ENCODE measurements around the gene CHST1. TPM values are rescaled to one million over a fixed set of nuclear protein-coding genes. Genes with fewer than 3 reads are reported as not detected.

The CHST1 gene
- total and polyA plus RNA-seq, 7 experiments from 2014 or later = not detected

- Histone ChIP-seq H3K27me3 (ENCODE audit: control insufficient read depth in 2 of 2, insufficient read depth in 2 of 2, low read length in 2 of 2) (no peaks in the 10 kb centered on the region), H3K27ac (ENCODE audit: low read depth, low read length) (no peak overlapping the region), H3K4me3 (ENCODE audit: low read length) (no peak overlapping the region), H3K9me3 (ENCODE audit: control insufficient read depth in 2 of 3, low read length in 3 of 3) (no peaks in the 10 kb centered on the region), H3K36me3 (ENCODE audit: control insufficient read depth in 2 of 3, insufficient read depth in 3 of 3, low read length in 3 of 3) (no peaks in the 10 kb centered on the region), H3K4me1 (ENCODE audit: control insufficient read depth in 2 of 2, insufficient read depth in 2 of 2, low read length in 2 of 2) (no peaks in the 10 kb centered on the region)
- Mint-ChIP-seq H3K4me3 (no peak overlapping the region), H3K27me3 (peaks cover 7 to 28% (median 10%) of the 10 kb centered on the region in 5 donors), H3K27ac (no peak overlapping the region), H3K36me3 (no peaks in the 10 kb centered on the region), H3K4me1 (peaks cover 0 to 5% (median 0%) of the 10 kb centered on the region in 7 donors), H3K9me3 (no peaks in the 10 kb centered on the region)
- CTCF ChIA-PET = no interaction called here
- POLR2A ChIA-PET = no interaction called here
- intact Hi-C loops (cut with micrococcal nuclease) = no loop called here
- ATAC-seq = no peak
- no peak for DNase-seq
These were observed 19.0 kb upstream of the CHST1 start for GRCh38 chr11:45684440-45684839.

- Histone ChIP-seq H3K9me3 (ENCODE audit: control insufficient read depth in 2 of 3, low read length in 3 of 3) (no peaks in the 10 kb centered on the region), H3K27me3 (ENCODE audit: control insufficient read depth in 2 of 2, insufficient read depth in 2 of 2, low read length in 2 of 2) (no peaks in the 10 kb centered on the region), H3K4me3 (ENCODE audit: low read length) (no peak overlapping the region), H3K36me3 (ENCODE audit: control insufficient read depth in 2 of 3, insufficient read depth in 3 of 3, low read length in 3 of 3) (no peaks in the 10 kb centered on the region), H3K4me1 (ENCODE audit: control insufficient read depth in 2 of 2, insufficient read depth in 2 of 2, low read length in 2 of 2) (no peaks in the 10 kb centered on the region), H3K27ac (ENCODE audit: low read depth, low read length) (no peak overlapping the region)
- no peaks in the 10 kb centered on the region for H3K9me3 Mint-ChIP-seq
- no peak for DNase-seq
- ChIA-PET POLR2A (no interaction called here), CTCF (no interaction called here)
- ATAC-seq = no peak
- peak overlapping the region in 1 of 9 donors; percentile 18 for H3K27ac Mint-ChIP-seq
- H3K27me3 Mint-ChIP-seq = peaks cover 7 to 22% (median 10%) of the 10 kb centered on the region in 5 donors
- intact Hi-C loops (cut with micrococcal nuclease) = no loop called here
- no peaks in the 10 kb centered on the region for H3K4me1 Mint-ChIP-seq
- H3K4me3 Mint-ChIP-seq = no peak overlapping the region
- no peaks in the 10 kb centered on the region for H3K36me3 Mint-ChIP-seq
These were observed 18.0 kb upstream of the CHST1 start for GRCh38 chr11:45683271-45684058.

- Mint-ChIP-seq H3K9me3 (peaks cover 0 to 2% (median 0%) of the 10 kb centered on the region in 11 donors), H3K27ac (no peak overlapping the region), H3K4me3 (no peak overlapping the region), H3K36me3 (no peaks in the 10 kb centered on the region), H3K27me3 (peaks cover 0 to 4% (median 2%) of the 10 kb centered on the region in 5 donors), H3K4me1 (no peaks in the 10 kb centered on the region)
- CTCF ChIA-PET = no interaction called here
- no peaks in the 10 kb centered on the region for H3K9me3 ChIP-seq (ENCODE audit: control insufficient read depth in 2 of 3, low read length in 3 of 3)
- POLR2A ChIA-PET = no interaction called here
- no peak for ATAC-seq
- H3K27me3 ChIP-seq (ENCODE audit: control insufficient read depth in 2 of 2, insufficient read depth in 2 of 2, low read length in 2 of 2) = no peaks in the 10 kb centered on the region
- H3K36me3 ChIP-seq (ENCODE audit: control insufficient read depth in 2 of 3, insufficient read depth in 3 of 3, low read length in 3 of 3) = no peaks in the 10 kb centered on the region
- H3K4me3 ChIP-seq (ENCODE audit: low read length) = no peak overlapping the region
- intact Hi-C loops (cut with micrococcal nuclease) = no loop called here
- no peak for DNase-seq
- H3K4me1 ChIP-seq (ENCODE audit: control insufficient read depth in 2 of 2, insufficient read depth in 2 of 2, low read length in 2 of 2) = no peaks in the 10 kb centered on the region
- H3K27ac ChIP-seq (ENCODE audit: low read depth, low read length) = no peak overlapping the region
These were observed 14.4 kb upstream of the CHST1 start for GRCh38 chr11:45679806-45680205.

- H3K27ac ChIP-seq (ENCODE audit: low read depth, low read length) = no peak overlapping the region
- no peaks in the 10 kb centered on the region for H3K27me3 ChIP-seq (ENCODE audit: control insufficient read depth in 2 of 2, insufficient read depth in 2 of 2, low read length in 2 of 2)
- intact Hi-C loops (cut with micrococcal nuclease) = no loop called here
- H3K4me3 ChIP-seq (ENCODE audit: low read length) = no peak overlapping the region
- Mint-ChIP-seq H3K27me3 (peaks cover 0 to 4% (median 0%) of the 10 kb centered on the region in 5 donors), H3K4me1 (no peaks in the 10 kb centered on the region), H3K4me3 (no peak overlapping the region), H3K9me3 (peaks cover 0 to 2% (median 0%) of the 10 kb centered on the region in 11 donors), H3K36me3 (no peaks in the 10 kb centered on the region), H3K27ac (no peak overlapping the region)
- CTCF ChIA-PET = no interaction called here
- H3K4me1 ChIP-seq (ENCODE audit: control insufficient read depth in 2 of 2, insufficient read depth in 2 of 2, low read length in 2 of 2) = no peaks in the 10 kb centered on the region
- DNase-seq (no peak), ATAC-seq (no peak)
- H3K9me3 ChIP-seq (ENCODE audit: control insufficient read depth in 2 of 3, low read length in 3 of 3) = no peaks in the 10 kb centered on the region
- no peaks in the 10 kb centered on the region for H3K36me3 ChIP-seq (ENCODE audit: control insufficient read depth in 2 of 3, insufficient read depth in 3 of 3, low read length in 3 of 3)
- POLR2A ChIA-PET = no interaction called here
These were observed 13.6 kb upstream of the CHST1 start for GRCh38 chr11:45678976-45679375.

- Mint-ChIP-seq H3K36me3 (no peaks in the 10 kb centered on the region), H3K27me3 (peaks cover 0 to 4% (median 0%) of the 10 kb centered on the region in 5 donors), H3K9me3 (peaks cover 0 to 2% (median 0%) of the 10 kb centered on the region in 11 donors), H3K4me1 (no peaks in the 10 kb centered on the region), H3K4me3 (no peak overlapping the region), H3K27ac (no peak overlapping the region)
- Histone ChIP-seq H3K36me3 (ENCODE audit: control insufficient read depth in 2 of 3, insufficient read depth in 3 of 3, low read length in 3 of 3) (no peaks in the 10 kb centered on the region), H3K4me3 (ENCODE audit: low read length) (no peak overlapping the region), H3K27ac (ENCODE audit: low read depth, low read length) (no peak overlapping the region), H3K4me1 (ENCODE audit: control insufficient read depth in 2 of 2, insufficient read depth in 2 of 2, low read length in 2 of 2) (no peaks in the 10 kb centered on the region), H3K9me3 (ENCODE audit: control insufficient read depth in 2 of 3, low read length in 3 of 3) (no peaks in the 10 kb centered on the region), H3K27me3 (ENCODE audit: control insufficient read depth in 2 of 2, insufficient read depth in 2 of 2, low read length in 2 of 2) (no peaks in the 10 kb centered on the region)
- intact Hi-C loops (cut with micrococcal nuclease) = no loop called here
- ChIA-PET POLR2A (no interaction called here), CTCF (no interaction called here)
- DNase-seq (no peak), ATAC-seq (no peak)
These were observed 12.5 kb upstream of the CHST1 start for GRCh38 chr11:45677770-45678512.

- CTCF ChIA-PET = no interaction called here
- peaks cover 0 to 2% (median 0%) of the 10 kb centered on the region in 5 donors for H3K27me3 Mint-ChIP-seq
These were observed 11.2 kb upstream of the CHST1 start for GRCh38 chr11:45676522-45677095.

More at GRCh38 chr11:45676522-45677095, 11.2 kb upstream of the CHST1 start:
- ATAC-seq (no peak), DNase-seq (no peak)
- POLR2A ChIA-PET = no interaction called here
- H3K27ac ChIP-seq (ENCODE audit: low read depth, low read length) = no peak overlapping the region
- Mint-ChIP-seq H3K4me3 (no peak overlapping the region), H3K9me3 (peaks cover 0 to 2% (median 0%) of the 10 kb centered on the region in 11 donors), H3K36me3 (no peaks in the 10 kb centered on the region), H3K27ac (no peak overlapping the region), H3K4me1 (no peaks in the 10 kb centered on the region)
- no peaks in the 10 kb centered on the region for H3K4me1 ChIP-seq (ENCODE audit: control insufficient read depth in 2 of 2, insufficient read depth in 2 of 2, low read length in 2 of 2)
- no peaks in the 10 kb centered on the region for H3K27me3 ChIP-seq (ENCODE audit: control insufficient read depth in 2 of 2, insufficient read depth in 2 of 2, low read length in 2 of 2)
- H3K4me3 ChIP-seq (ENCODE audit: low read length) = no peak overlapping the region
- no peaks in the 10 kb centered on the region for H3K36me3 ChIP-seq (ENCODE audit: control insufficient read depth in 2 of 3, insufficient read depth in 3 of 3, low read length in 3 of 3)
- intact Hi-C loops (cut with micrococcal nuclease) = no loop called here
- H3K9me3 ChIP-seq (ENCODE audit: control insufficient read depth in 2 of 3, low read length in 3 of 3) = no peaks in the 10 kb centered on the region

All from naive thymus-derived CD4-positive, alpha-beta T cell (primary cell).